ENCODE results near the gene NUTF2. TPM values are rescaled to one million over a fixed set of nuclear protein-coding genes. Genes with fewer than 3 reads are reported as not detected.

The NUTF2 gene
- total RNA-seq: 96.1 and 188 TPM in 2 replicates

GRCh38 chr16:67846320-67847063, at the start of gene NUTF2:
Gene NUTF2 (plus strand): TSS chr16:67846933. CDS start chr16:67865131, 18,198 bp downstream.

GRCh38 chr16:67806428-67807147, 40.1 kb upstream of the NUTF2 start, which contains the start of the genes RANBP10 and TSNAXIP1:
Gene RANBP10 (minus strand): TSS chr16:67806560. CDS start chr16:67806536, 24 bp downstream.
Gene TSNAXIP1 (plus strand): TSS chr16:67806889. CDS start chr16:67807150, 261 bp downstream.

GRCh38 chr16:67841816-67842508, 4.8 kb upstream of the NUTF2 start, which contains the start of gene THAP11:
Gene THAP11 (plus strand): TSS chr16:67842320. CDS start chr16:67842555, 235 bp downstream.

GRCh38 chr16:67847064-67847861, 530 bp downstream of the NUTF2 start, which contains the start of gene CENPT:
Gene CENPT (minus strand): TSS chr16:67847693. CDS start chr16:67833859, 13,834 bp downstream.

GRCh38 chr16:67872631-67873434, 26.1 kb downstream of the NUTF2 start, which contains the start of gene EDC4:
Gene EDC4 (plus strand): TSS chr16:67873052. CDS start chr16:67873262, 210 bp downstream.

GRCh38 chr16:67884684-67885083, 38.0 kb downstream of the NUTF2 start, which contains the start of gene NRN1L:
Gene NRN1L (plus strand): TSS chr16:67884885. CDS start chr16:67884904, 19 bp downstream.

GRCh38 chr16:67892899-67893742, 46.4 kb downstream of the NUTF2 start, which contains the start of gene PSKH1:
Gene PSKH1 (plus strand): TSS chr16:67893254. CDS start chr16:67908750, 15,496 bp downstream.

Small RNA genes within 50 kb of the gene (small RNA-seq; reads per million reads assigned to genes)
- not detected for gene AC040162.2
- gene NRN1L: not detected

Other genes with a start within 250 kb of the NUTF2 start
- gene CARMIL2, start 201.8 kb upstream of the NUTF2 start, total RNA-seq: 0.11 and 0.13 TPM in 2 replicates
- 13.2 and 15.8 TPM in 2 replicates for gene ACD, start 186.7 kb upstream of the NUTF2 start, total RNA-seq
- gene PARD6A, start 186.0 kb upstream of the NUTF2 start, total RNA-seq: 0.78 and 0.86 TPM in 2 replicates
- 12.0 and 13.5 TPM in 2 replicates for gene ENKD1, start 180.2 kb upstream of the NUTF2 start, total RNA-seq
- 2.9 and 3.9 TPM in 2 replicates for gene C16orf86, start 180.1 kb upstream of the NUTF2 start, total RNA-seq
- 11.6 and 12.6 TPM in 2 replicates for gene GFOD2, start 127.6 kb upstream of the NUTF2 start, total RNA-seq
- gene RANBP10, start 40.4 kb upstream of the NUTF2 start, total RNA-seq: 4.8 and 6.9 TPM in 2 replicates
- 1.2 and 2.1 TPM in 2 replicates for gene TSNAXIP1, start 40.0 kb upstream of the NUTF2 start, total RNA-seq
- gene THAP11, start 4.6 kb upstream of the NUTF2 start, total RNA-seq: 15.7 and 17.7 TPM in 2 replicates
- 21.3 and 25.9 TPM in 2 replicates for gene CENPT, start 760 bp downstream of the NUTF2 start, total RNA-seq
- 35.5 and 39.6 TPM in 2 replicates for gene EDC4, start 26.1 kb downstream of the NUTF2 start, total RNA-seq
- 0.32 TPM in 1 of 2 replicates, not detected in the other for gene NRN1L, start 38.0 kb downstream of the NUTF2 start, total RNA-seq
- gene PSKH1, start 46.3 kb downstream of the NUTF2 start, total RNA-seq: 15.2 and 15.4 TPM in 2 replicates
- 0.13 and 0.32 TPM in 2 replicates for gene CTRL, start 84.9 kb downstream of the NUTF2 start, total RNA-seq
- 33.1 and 37.9 TPM in 2 replicates for gene PSMB10, start 89.9 kb downstream of the NUTF2 start, total RNA-seq
- gene LCAT, start 97.2 kb downstream of the NUTF2 start, total RNA-seq: 5.1 and 7.3 TPM in 2 replicates
- gene SLC12A4, start 121.7 kb downstream of the NUTF2 start, total RNA-seq: 50.7 and 54.7 TPM in 2 replicates
- gene DPEP3, start 133.6 kb downstream of the NUTF2 start, total RNA-seq: not detected in 2 replicates
- gene DPEP2, start 152.6 kb downstream of the NUTF2 start, total RNA-seq: not detected in 2 replicates
- not detected in 2 replicates for gene DPEP2NB, start 169.0 kb downstream of the NUTF2 start, total RNA-seq
- gene DDX28, start 176.3 kb downstream of the NUTF2 start, total RNA-seq: 8.5 and 8.9 TPM in 2 replicates
- gene DUS2, start 176.4 kb downstream of the NUTF2 start, total RNA-seq: 10.5 and 13.2 TPM in 2 replicates
- 32.3 and 39.0 TPM in 2 replicates for gene NFATC3, start 238.4 kb downstream of the NUTF2 start, total RNA-seq

Data from articular chondrocyte of knee joint (primary cell).